Ascending aorta (tissue), 2 donors: ENCODE data around the gene RIN3. TPM values are rescaled to one million over a fixed set of nuclear protein-coding genes. Genes with fewer than 3 reads are reported as not detected.

Experiments
- DNase-seq, 2 donors: peaks; one replicate each; pipeline ENCODE4 v3.0.0-alpha.2; 2019; ENCODE audit warnings: low spot score in 2 of 2
- H3K27ac ChIP-seq, 2 donors: fragments of 200-600 bp; sonication (generic); one replicate each; pipeline ENCODE4 v1.5.1; 2016 to 2017; ENCODE audit warnings: mild to moderate bottlenecking in 1 of 2
- H3K27me3 ChIP-seq: fragments of 200-600 bp; sonication (generic); one replicate; pipeline ENCODE4 v1.5.1; 2017
- H3K36me3 ChIP-seq, 2 donors: fragments of 200-600 bp; sonication (generic); one replicate each; pipeline ENCODE4 v1.5.1; 2016
- H3K4me1 ChIP-seq, 2 donors: fragments of 200-600 bp; sonication (generic); one replicate each; pipeline ENCODE4 v1.5.1; 2016 to 2017; ENCODE audit warnings: mild to moderate bottlenecking in 1 of 2
- H3K4me3 ChIP-seq, 2 donors: fragments of 200-600 bp; sonication (generic); one replicate each; pipeline ENCODE4 v1.5.1; 2016 to 2017; ENCODE audit warnings: mild to moderate bottlenecking in 1 of 2
- H3K9me3 ChIP-seq, 2 donors: fragments of 200-600 bp; sonication (generic); one replicate each; pipeline ENCODE4 v1.5.1; 2016
- CTCF ChIP-seq, 3 experiments: fragments of 200-600 bp in 2 of 3; fragments of 450-650 bp in 1 of 3; sonication (generic) in 2 of 3; IDR thresholded peaks; one replicate each; pipeline ENCODE4 v1.5.1; 2016 to 2019; ENCODE audit warnings: antibody characterized with exemption in 3 of 3, mild to moderate bottlenecking in 1 of 3, moderate library complexity in 1 of 3
- intact Hi-C: fragments of 100-400 bp; cut with DNase I; formaldehyde crosslinking; loops from one replicate; pipeline ENCODE4 v1.15.1; 2023
- total RNA-seq: library from RNA; depleted of rRNA; stranded (reverse); fragments of >200 nt; gene quantifications from one replicate; pipeline ENCODE4 v1.1.0, GENCODE V29; 2016

RIN3 gene
- total RNA-seq, 1 donor from 2014 or later, result 30.3 TPM

- Histone ChIP-seq H3K27me3 (no peaks in the 10 kb centered on the region), H3K27ac (no peak overlapping the region), H3K4me3 (no peak overlapping the region), H3K9me3 (no peaks in the 10 kb centered on the region), H3K36me3 (peaks cover 0 to 8% of the 10 kb centered on the region in 2 donors), H3K4me1 (no peaks in the 10 kb centered on the region)
- DNase-seq, result no peak
- no peak for TF ChIP-seq CTCF (IDR thresholded peaks at IDR 0.05)
- intact Hi-C loops, result no loop called here
These were observed 97.3 kb downstream of the RIN3 start for GRCh38 chr14:92610849-92611271.

- H3K36me3 ChIP-seq, result peaks cover 0 to 9% of the 10 kb centered on the region in 2 donors
- TF ChIP-seq CTCF (IDR thresholded peaks at IDR 0.05), result peak in 2 of 3 experiments; percentile 60 to 62
- no peaks in the 10 kb centered on the region for H3K27me3 ChIP-seq
- no peak overlapping the region for H3K27ac ChIP-seq
- no peaks in the 10 kb centered on the region for H3K4me1 ChIP-seq
- intact Hi-C loops, result no loop called here
- H3K4me3 ChIP-seq, result no peak overlapping the region
- no peaks in the 10 kb centered on the region for H3K9me3 ChIP-seq
- DNase-seq, result no peak
These were observed 99.6 kb downstream of the RIN3 start for GRCh38 chr14:92613008-92613658.

GRCh38 chr14:92613681-92614260, 100.2 kb downstream of the RIN3 start:
- no peak for TF ChIP-seq CTCF (IDR thresholded peaks at IDR 0.05)
- Histone ChIP-seq H3K36me3 (peaks cover 0 to 9% of the 10 kb centered on the region in 2 donors), H3K27ac (no peak overlapping the region), H3K27me3 (no peaks in the 10 kb centered on the region), H3K4me3 (no peak overlapping the region), H3K9me3 (no peaks in the 10 kb centered on the region), H3K4me1 (no peaks in the 10 kb centered on the region)
- no peak for DNase-seq
- intact Hi-C loops, result no loop called here

- Histone ChIP-seq H3K27me3 (no peaks in the 10 kb centered on the region), H3K4me1 (no peaks in the 10 kb centered on the region), H3K4me3 (no peak overlapping the region), H3K9me3 (no peaks in the 10 kb centered on the region), H3K36me3 (peaks cover 0 to 9% of the 10 kb centered on the region in 2 donors), H3K27ac (no peak overlapping the region)
- DNase-seq, result no peak
- TF ChIP-seq CTCF (IDR thresholded peaks at IDR 0.05), result no peak
- intact Hi-C loops, result no loop called here
These were observed 101.9 kb downstream of the RIN3 start for GRCh38 chr14:92615451-92615850.

GRCh38 chr14:92616178-92616577, 102.6 kb downstream of the RIN3 start:
- Histone ChIP-seq H3K4me1 (no peaks in the 10 kb centered on the region), H3K27me3 (no peaks in the 10 kb centered on the region), H3K36me3 (peaks cover 0 to 9% of the 10 kb centered on the region in 2 donors), H3K27ac (no peak overlapping the region), H3K9me3 (no peaks in the 10 kb centered on the region), H3K4me3 (no peak overlapping the region)
- DNase-seq, result no peak
- TF ChIP-seq CTCF (IDR thresholded peaks at IDR 0.05), result no peak
- intact Hi-C loops, result no loop called here
